Uterus (tissue), 4 donors: ENCODE measurements around the gene WBP1. TPM values are rescaled to one million over a fixed set of nuclear protein-coding genes. Genes with fewer than 3 reads are reported as not detected.

Experiments
- DNase-seq, 2 donors: peaks; one replicate each; pipeline ENCODE4 v3.0.0-alpha.2; 2019 to 2020
- H3K27ac ChIP-seq, 2 donors: fragments of 200-600 bp; sonication (generic); 1 replicate in 1 of 2; 2 replicates in 1 of 2; pipeline ENCODE4 v1.5.1; 2016 to 2018
- H3K27me3 ChIP-seq, 2 donors: fragments of 200-600 bp; sonication (generic); one replicate each; pipeline ENCODE4 v1.5.1; 2018 to 2019; ENCODE audit warnings: control low read depth in 1 of 2
- H3K36me3 ChIP-seq, 2 donors: fragments of 200-600 bp; sonication (generic); one replicate each; pipeline ENCODE4 v1.5.1; 2019; ENCODE audit warnings: control low read depth in 1 of 2
- H3K4me1 ChIP-seq, 2 donors: fragments of 200-600 bp; sonication (generic); one replicate each; pipeline ENCODE4 v1.5.1; 2018 to 2019; ENCODE audit warnings: control low read depth in 1 of 2
- H3K4me3 ChIP-seq, 2 donors: fragments of 200-600 bp; sonication (generic); 1 replicate in 1 of 2; 2 replicates in 1 of 2; pipeline ENCODE4 v1.5.1; 2018 to 2019; ENCODE audit warnings: mild to moderate bottlenecking in 1 of 2
- H3K9me3 ChIP-seq, 2 donors: fragments of 200-600 bp; sonication (generic); one replicate each; pipeline ENCODE4 v1.5.1; 2019; ENCODE audit warnings: control low read depth in 1 of 2
- POLR2A ChIP-seq, 2 donors: fragments of 450-650 bp; IDR thresholded peaks; one replicate each; pipeline ENCODE4 v1.6.1; 2016; ENCODE audit warnings: antibody characterized with exemption in 2 of 2, mild to moderate bottlenecking in 1 of 2, moderate library complexity in 1 of 2
- intact Hi-C: fragments of 100-400 bp; cut with DNase I; formaldehyde crosslinking; loops from one replicate; pipeline ENCODE4 v1.15.1; 2023; ENCODE audit warnings: low total_unique reads
- total RNA-seq, 4 donors: library from RNA; depleted of rRNA in 3 of 4; stranded (reverse); fragments of >200 nt in 3 of 4; gene quantifications; one replicate each; pipeline versions ENCODE4 v1.1.0 to v1.2.4, GENCODE V29; 2014 to 2023
- TF ChIP-seq, protein P1 (sequence below), 4 experiments: fragments of 200-600 bp in 2 of 4; fragments of 450-650 bp in 2 of 4; sonication (generic) in 2 of 4; IDR thresholded peaks; one replicate each; pipeline ENCODE4 v1.5.1; 2016 to 2019; ENCODE audit warnings: antibody characterized with exemption in 4 of 4, mild to moderate bottlenecking in 2 of 4, moderate library complexity in 1 of 4
- donor health status: DM: yes; HTN: yes; CAD: no.

The WBP1 gene
- total RNA-seq, 4 donors from 2014 or later: 25.4 to 74.2 (median 50.8) TPM

DNA sequence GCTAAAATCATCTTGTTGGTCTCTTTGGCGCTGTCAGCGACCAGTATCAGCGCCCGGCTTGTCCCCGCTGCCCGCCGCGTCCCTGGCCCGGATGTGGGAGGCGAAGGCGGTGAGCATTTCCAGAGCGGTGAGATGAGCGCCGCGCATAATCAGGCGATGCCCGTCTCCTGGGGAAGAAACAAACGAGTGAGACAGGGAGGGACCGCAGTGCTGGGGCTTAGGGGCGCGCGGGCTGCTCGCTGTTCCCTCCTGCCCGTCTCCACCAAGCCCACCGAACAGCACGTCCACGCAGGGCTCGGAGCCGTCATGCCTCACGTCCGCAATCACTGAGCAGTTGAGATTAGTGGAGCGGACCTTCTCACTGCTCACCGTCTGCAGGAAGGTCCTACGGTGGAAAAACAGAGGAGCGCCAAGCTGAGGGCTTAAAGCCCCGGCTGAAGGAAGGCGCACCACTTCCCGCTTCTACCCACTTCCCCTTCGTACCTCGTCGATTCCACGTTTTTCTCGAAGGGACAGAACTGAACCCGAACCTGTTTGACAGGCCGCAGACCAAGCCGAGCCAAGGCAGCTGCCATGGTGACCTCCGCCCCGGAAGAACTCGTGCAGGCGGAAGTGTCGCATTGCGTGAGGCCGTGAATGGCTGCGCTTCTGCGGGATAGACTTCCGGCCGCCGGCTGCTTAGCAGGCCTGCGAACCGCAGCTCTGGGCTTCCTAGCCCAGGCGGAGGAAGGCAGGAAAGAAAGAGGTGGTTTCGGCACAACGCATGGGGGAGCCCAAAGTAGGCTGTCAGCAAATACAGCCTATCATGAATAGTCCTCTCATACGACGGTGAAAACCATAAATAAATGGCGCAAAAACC, 14.1 kb downstream of the WBP1 start, which contains the start of gene MRPL53:
Gene MRPL53, minus strand, starts transcription at position 595 of the 859 bp plus-strand sequence. Its CDS starts 20 bp downstream, at position 575.
- Histone ChIP-seq H3K27ac (peak within 1 kb of the TSS; percentile 77 to 82), H3K9me3 (no peaks in the 10 kb centered on the region), H3K4me3 (peak within 1 kb of the TSS; percentile 57 to 63), H3K27me3 (no peaks in the 10 kb centered on the region), H3K36me3 (no peaks in the 10 kb centered on the region), H3K4me1 (no peaks in the 10 kb centered on the region)
- peak; percentile 92 to 93 for DNase-seq
- TF ChIP-seq, protein P1, sequence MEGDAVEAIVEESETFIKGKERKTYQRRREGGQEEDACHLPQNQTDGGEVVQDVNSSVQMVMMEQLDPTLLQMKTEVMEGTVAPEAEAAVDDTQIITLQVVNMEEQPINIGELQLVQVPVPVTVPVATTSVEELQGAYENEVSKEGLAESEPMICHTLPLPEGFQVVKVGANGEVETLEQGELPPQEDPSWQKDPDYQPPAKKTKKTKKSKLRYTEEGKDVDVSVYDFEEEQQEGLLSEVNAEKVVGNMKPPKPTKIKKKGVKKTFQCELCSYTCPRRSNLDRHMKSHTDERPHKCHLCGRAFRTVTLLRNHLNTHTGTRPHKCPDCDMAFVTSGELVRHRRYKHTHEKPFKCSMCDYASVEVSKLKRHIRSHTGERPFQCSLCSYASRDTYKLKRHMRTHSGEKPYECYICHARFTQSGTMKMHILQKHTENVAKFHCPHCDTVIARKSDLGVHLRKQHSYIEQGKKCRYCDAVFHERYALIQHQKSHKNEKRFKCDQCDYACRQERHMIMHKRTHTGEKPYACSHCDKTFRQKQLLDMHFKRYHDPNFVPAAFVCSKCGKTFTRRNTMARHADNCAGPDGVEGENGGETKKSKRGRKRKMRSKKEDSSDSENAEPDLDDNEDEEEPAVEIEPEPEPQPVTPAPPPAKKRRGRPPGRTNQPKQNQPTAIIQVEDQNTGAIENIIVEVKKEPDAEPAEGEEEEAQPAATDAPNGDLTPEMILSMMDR (IDR thresholded peaks at IDR 0.05): peak in 1 of 4 experiments; percentile 2
- peak; percentile 55 to 70 for TF ChIP-seq POLR2A (IDR thresholded peaks at IDR 0.05)
- intact Hi-C loops: no loop called here

DNA sequence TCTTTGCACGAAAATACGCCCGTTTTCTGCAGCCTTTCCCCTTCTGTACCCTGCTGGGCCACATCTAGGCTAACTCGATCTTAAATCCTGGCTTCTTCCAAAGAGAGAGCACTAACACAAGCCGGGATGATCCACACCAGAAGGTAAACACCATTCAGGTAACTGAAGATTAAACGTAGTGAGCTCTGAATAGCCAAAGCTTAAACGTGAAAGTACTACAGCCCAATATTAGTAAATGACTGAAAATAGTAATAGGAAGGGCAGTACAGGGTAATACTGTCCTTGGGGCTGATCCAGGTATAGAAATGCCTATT, 14.7 kb downstream of the WBP1 start:
- H3K4me1 ChIP-seq: no peaks in the 10 kb centered on the region
- H3K27me3 ChIP-seq: no peaks in the 10 kb centered on the region
- intact Hi-C loops: no loop called here
- H3K9me3 ChIP-seq: no peaks in the 10 kb centered on the region
- no peak for DNase-seq
- peak overlapping the region; percentile 57 to 63 for H3K4me3 ChIP-seq
- TF ChIP-seq, protein P1 (IDR thresholded peaks at IDR 0.05): no peak
- TF ChIP-seq POLR2A (IDR thresholded peaks at IDR 0.05): no peak
- no peaks in the 10 kb centered on the region for H3K36me3 ChIP-seq
- peak overlapping the region; percentile 77 to 82 for H3K27ac ChIP-seq

DNA sequence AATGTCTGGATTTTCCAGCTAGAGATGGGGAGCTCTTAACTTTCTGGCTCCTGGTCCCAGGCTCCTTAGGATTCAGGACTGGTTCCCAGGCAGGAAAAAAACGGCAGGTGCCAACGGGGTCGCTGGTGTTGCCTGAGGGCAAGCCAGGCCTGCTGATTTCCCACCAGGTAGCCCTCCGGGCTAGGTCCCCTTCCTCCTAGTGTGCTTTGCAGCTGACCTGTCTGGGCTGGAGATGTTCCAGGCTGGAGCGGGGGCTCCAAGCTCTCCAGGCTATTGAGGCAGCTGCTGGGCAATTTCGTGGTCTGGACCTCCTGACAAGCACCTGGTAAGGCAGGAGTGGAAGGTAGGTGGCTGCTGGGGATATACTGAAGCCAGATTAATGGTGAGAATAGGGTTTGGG, 16.2 kb downstream of the WBP1 start:
- TF ChIP-seq, protein P1 (IDR thresholded peaks at IDR 0.05): no peak
- no peak for TF ChIP-seq POLR2A (IDR thresholded peaks at IDR 0.05)
- H3K27me3 ChIP-seq: no peaks in the 10 kb centered on the region
- intact Hi-C loops: no loop called here
- no peaks in the 10 kb centered on the region for H3K4me1 ChIP-seq
- DNase-seq: no peak
- no peaks in the 10 kb centered on the region for H3K36me3 ChIP-seq
- no peaks in the 10 kb centered on the region for H3K9me3 ChIP-seq
- no peak overlapping the region for H3K4me3 ChIP-seq
- no peak overlapping the region for H3K27ac ChIP-seq

DNA sequence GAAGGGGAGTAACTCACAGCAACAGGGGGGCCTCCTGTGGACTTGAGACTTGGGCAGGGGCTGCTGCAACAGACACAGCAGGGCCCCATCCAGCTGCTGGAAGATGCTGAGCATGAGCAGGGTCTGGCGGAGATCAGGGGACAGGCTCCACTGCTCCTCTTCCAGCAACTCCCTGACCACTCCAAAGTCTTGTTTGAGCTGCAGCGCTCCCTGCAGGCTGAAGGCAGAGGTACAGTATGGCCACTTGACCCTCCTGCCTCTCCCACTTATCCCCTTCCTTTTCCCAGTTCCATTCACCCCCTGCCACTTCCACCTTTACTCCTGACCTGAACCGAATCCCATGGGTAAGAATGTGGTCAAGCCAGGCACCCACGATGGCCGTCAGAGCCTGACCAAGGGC, 16.7 kb downstream of the WBP1 start:
- H3K4me1 ChIP-seq: no peaks in the 10 kb centered on the region
- no peaks in the 10 kb centered on the region for H3K27me3 ChIP-seq
- H3K4me3 ChIP-seq: no peak overlapping the region
- H3K9me3 ChIP-seq: no peaks in the 10 kb centered on the region
- TF ChIP-seq POLR2A (IDR thresholded peaks at IDR 0.05): no peak
- TF ChIP-seq, protein P1 (IDR thresholded peaks at IDR 0.05): no peak
- intact Hi-C loops: no loop called here
- H3K36me3 ChIP-seq: no peaks in the 10 kb centered on the region
- no peak for DNase-seq
- H3K27ac ChIP-seq: no peak overlapping the region

DNA sequence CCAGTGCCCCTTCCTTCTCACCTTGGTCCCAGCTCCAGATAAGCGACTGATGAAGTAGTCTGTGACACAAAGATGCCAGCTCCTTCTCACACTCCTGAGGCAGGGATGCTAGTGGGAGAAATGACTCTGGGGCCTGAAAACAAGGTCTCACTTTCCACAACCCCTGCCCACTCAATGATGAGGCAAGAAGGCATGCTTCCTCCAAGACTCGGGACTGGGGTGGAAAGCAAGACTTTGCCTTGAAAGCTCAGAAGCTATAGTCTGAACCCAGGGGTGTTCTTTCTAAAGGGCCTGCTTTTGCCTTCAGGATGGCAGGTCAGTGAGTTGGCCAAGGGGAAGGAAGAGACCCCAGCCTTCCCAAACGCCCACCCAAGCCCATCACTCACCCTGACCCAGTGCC, 23.2 kb downstream of the WBP1 start:
- Histone ChIP-seq H3K27ac (no peak overlapping the region), H3K4me1 (peaks cover 0 to 10% of the 10 kb centered on the region in 2 donors), H3K36me3 (no peaks in the 10 kb centered on the region), H3K9me3 (no peaks in the 10 kb centered on the region), H3K27me3 (no peaks in the 10 kb centered on the region), H3K4me3 (peak overlapping the region; percentile 91 to 93)
- DNase-seq: no peak
- intact Hi-C loops: no loop called here
- TF ChIP-seq POLR2A (IDR thresholded peaks at IDR 0.05): no peak
- TF ChIP-seq, protein P1 (IDR thresholded peaks at IDR 0.05): no peak
